ENCODE results near the gene EEF1AKMT4.

GRCh38 chr3:184209146-184209923 is 40.1 kb upstream of the EEF1AKMT4 start:
- TF ChIP-seq CTCF (IDR thresholded peaks at IDR 0.05) = no peak
- no peak for TF ChIP-seq ZFX (IDR thresholded peaks at IDR 0.05; ENCODE audit: borderline replicate concordance)
